NB4 (cell line): Measurements from ENCODE around the gene NUFIP2.

Experiments used
- TF ChIP-seq, protein P1 (sequence below): IDR thresholded peaks from one replicate; pipeline ENCODE4 v1.5.1; 2012; ENCODE audit warnings: low read depth, low read length
- TF ChIP-seq, protein P2 (sequence below): IDR thresholded peaks from 2 replicates; pipeline ENCODE4 v1.6.1; 2011; ENCODE audit warnings: low read depth, low read length

DNA sequence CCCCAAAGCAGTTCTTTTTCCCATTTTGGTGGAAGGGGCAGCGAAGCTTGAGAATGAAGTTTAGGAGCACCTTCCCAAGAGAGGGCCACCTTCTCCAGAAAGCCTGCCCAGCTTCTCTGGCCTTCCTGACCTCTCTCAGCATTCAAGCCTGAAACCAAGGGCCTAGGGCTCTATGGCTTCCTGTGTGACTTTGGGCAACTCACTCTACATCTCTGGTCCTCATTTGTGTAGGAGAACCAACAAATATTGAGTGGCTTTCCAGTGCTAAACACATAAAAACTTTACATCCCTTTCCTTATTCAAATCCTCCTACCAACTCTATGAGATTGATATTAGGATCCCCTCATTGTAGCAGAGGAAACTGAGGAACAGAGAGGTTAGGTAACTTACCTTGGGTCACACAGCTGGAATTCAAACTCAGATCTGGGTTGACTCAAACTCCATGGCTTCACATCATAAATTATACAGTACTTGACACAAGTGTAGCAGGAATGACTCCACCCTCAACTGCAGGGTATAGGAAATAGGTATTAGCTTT, 81.8 kb downstream of the NUFIP2 start:
- TF ChIP-seq, protein P1, sequence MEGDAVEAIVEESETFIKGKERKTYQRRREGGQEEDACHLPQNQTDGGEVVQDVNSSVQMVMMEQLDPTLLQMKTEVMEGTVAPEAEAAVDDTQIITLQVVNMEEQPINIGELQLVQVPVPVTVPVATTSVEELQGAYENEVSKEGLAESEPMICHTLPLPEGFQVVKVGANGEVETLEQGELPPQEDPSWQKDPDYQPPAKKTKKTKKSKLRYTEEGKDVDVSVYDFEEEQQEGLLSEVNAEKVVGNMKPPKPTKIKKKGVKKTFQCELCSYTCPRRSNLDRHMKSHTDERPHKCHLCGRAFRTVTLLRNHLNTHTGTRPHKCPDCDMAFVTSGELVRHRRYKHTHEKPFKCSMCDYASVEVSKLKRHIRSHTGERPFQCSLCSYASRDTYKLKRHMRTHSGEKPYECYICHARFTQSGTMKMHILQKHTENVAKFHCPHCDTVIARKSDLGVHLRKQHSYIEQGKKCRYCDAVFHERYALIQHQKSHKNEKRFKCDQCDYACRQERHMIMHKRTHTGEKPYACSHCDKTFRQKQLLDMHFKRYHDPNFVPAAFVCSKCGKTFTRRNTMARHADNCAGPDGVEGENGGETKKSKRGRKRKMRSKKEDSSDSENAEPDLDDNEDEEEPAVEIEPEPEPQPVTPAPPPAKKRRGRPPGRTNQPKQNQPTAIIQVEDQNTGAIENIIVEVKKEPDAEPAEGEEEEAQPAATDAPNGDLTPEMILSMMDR, result no peak
- TF ChIP-seq, protein P2, sequence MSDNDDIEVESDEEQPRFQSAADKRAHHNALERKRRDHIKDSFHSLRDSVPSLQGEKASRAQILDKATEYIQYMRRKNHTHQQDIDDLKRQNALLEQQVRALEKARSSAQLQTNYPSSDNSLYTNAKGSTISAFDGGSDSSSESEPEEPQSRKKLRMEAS, result no peak
